ENCODE results near the gene KLK15.

The KLK15 gene

DNA sequence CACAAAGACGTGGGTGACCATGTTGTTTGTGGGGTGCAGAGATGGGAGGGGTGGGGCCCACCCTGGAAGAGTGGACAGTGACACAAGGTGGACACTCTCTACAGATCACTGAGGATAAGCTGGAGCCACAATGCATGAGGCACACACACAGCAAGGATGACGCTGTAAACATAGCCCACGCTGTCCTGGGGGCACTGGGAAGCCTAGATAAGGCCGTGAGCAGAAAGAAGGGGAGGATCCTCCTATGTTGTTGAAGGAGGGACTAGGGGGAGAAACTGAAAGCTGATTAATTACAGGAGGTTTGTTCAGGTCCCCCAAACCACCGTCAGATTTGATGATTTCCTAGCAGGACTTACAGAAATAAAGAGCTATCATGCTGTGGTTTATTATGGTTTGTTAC, 45.5 kb upstream of the KLK15 start:
- Histone ChIP-seq H3K4me3 (replicated peaks; ENCODE audit: insufficient read depth, low read length) (no peak overlapping the region), H3K27me3 (ENCODE audit: insufficient read depth, poor library complexity, severe bottlenecking) (peaks cover 12% of the 10 kb centered on the region), H3K27ac (replicated peaks) (no peak overlapping the region)
- TF ChIP-seq POLR2AphosphoS5 (IDR thresholded peaks at IDR 0.05; ENCODE audit: low read depth) (no peak), GABPA (IDR thresholded peaks at IDR 0.05; ENCODE audit: low read depth) (no peak), SPI1 (IDR thresholded peaks at IDR 0.05; ENCODE audit: borderline replicate concordance, low read depth) (no peak)
- TF ChIP-seq, protein P1, sequence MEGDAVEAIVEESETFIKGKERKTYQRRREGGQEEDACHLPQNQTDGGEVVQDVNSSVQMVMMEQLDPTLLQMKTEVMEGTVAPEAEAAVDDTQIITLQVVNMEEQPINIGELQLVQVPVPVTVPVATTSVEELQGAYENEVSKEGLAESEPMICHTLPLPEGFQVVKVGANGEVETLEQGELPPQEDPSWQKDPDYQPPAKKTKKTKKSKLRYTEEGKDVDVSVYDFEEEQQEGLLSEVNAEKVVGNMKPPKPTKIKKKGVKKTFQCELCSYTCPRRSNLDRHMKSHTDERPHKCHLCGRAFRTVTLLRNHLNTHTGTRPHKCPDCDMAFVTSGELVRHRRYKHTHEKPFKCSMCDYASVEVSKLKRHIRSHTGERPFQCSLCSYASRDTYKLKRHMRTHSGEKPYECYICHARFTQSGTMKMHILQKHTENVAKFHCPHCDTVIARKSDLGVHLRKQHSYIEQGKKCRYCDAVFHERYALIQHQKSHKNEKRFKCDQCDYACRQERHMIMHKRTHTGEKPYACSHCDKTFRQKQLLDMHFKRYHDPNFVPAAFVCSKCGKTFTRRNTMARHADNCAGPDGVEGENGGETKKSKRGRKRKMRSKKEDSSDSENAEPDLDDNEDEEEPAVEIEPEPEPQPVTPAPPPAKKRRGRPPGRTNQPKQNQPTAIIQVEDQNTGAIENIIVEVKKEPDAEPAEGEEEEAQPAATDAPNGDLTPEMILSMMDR (IDR thresholded peaks at IDR 0.05; ENCODE audit: insufficient read depth, low read length): no peak
- TF ChIP-seq, protein P2, sequence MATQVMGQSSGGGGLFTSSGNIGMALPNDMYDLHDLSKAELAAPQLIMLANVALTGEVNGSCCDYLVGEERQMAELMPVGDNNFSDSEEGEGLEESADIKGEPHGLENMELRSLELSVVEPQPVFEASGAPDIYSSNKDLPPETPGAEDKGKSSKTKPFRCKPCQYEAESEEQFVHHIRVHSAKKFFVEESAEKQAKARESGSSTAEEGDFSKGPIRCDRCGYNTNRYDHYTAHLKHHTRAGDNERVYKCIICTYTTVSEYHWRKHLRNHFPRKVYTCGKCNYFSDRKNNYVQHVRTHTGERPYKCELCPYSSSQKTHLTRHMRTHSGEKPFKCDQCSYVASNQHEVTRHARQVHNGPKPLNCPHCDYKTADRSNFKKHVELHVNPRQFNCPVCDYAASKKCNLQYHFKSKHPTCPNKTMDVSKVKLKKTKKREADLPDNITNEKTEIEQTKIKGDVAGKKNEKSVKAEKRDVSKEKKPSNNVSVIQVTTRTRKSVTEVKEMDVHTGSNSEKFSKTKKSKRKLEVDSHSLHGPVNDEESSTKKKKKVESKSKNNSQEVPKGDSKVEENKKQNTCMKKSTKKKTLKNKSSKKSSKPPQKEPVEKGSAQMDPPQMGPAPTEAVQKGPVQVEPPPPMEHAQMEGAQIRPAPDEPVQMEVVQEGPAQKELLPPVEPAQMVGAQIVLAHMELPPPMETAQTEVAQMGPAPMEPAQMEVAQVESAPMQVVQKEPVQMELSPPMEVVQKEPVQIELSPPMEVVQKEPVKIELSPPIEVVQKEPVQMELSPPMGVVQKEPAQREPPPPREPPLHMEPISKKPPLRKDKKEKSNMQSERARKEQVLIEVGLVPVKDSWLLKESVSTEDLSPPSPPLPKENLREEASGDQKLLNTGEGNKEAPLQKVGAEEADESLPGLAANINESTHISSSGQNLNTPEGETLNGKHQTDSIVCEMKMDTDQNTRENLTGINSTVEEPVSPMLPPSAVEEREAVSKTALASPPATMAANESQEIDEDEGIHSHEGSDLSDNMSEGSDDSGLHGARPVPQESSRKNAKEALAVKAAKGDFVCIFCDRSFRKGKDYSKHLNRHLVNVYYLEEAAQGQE (IDR thresholded peaks at IDR 0.05; ENCODE audit: insufficient replicate concordance, low read depth): no peak
- no peak for DNase-seq (ENCODE audit: low read depth in 1 of 2, low spot score in 1 of 2)

GRCh38 chr19:50877338-50877737, 44.0 kb upstream of the KLK15 start:
- TF ChIP-seq, protein P2 (IDR thresholded peaks at IDR 0.05; ENCODE audit: insufficient replicate concordance, low read depth): no peak
- TF ChIP-seq, protein P1 (IDR thresholded peaks at IDR 0.05; ENCODE audit: insufficient read depth, low read length): no peak
- no peak for TF ChIP-seq POLR2AphosphoS5 (IDR thresholded peaks at IDR 0.05; ENCODE audit: low read depth)
- no peak for TF ChIP-seq GABPA (IDR thresholded peaks at IDR 0.05; ENCODE audit: low read depth)
- no peak for TF ChIP-seq SPI1 (IDR thresholded peaks at IDR 0.05; ENCODE audit: borderline replicate concordance, low read depth)
- DNase-seq (ENCODE audit: low read depth in 1 of 2, low spot score in 1 of 2): no peak
- Histone ChIP-seq H3K27me3 (ENCODE audit: insufficient read depth, poor library complexity, severe bottlenecking) (peaks cover 12% of the 10 kb centered on the region), H3K4me3 (replicated peaks; ENCODE audit: insufficient read depth, low read length) (no peak overlapping the region), H3K27ac (replicated peaks) (no peak overlapping the region)

DNA sequence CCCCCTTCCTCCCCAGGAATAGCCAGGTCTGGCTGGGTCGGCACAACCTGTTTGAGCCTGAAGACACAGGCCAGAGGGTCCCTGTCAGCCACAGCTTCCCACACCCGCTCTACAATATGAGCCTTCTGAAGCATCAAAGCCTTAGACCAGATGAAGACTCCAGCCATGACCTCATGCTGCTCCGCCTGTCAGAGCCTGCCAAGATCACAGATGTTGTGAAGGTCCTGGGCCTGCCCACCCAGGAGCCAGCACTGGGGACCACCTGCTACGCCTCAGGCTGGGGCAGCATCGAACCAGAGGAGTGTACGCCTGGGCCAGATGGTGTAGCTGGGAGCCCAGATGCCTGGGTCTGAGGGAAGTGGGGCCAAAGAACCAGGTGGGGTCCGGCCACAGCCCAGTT, 43.1 kb upstream of the KLK15 start:
- TF ChIP-seq, protein P1 (IDR thresholded peaks at IDR 0.05; ENCODE audit: insufficient read depth, low read length): no peak
- TF ChIP-seq SPI1 (IDR thresholded peaks at IDR 0.05; ENCODE audit: borderline replicate concordance, low read depth): no peak
- TF ChIP-seq POLR2AphosphoS5 (IDR thresholded peaks at IDR 0.05; ENCODE audit: low read depth): no peak
- no peak for TF ChIP-seq GABPA (IDR thresholded peaks at IDR 0.05; ENCODE audit: low read depth)
- TF ChIP-seq, protein P2 (IDR thresholded peaks at IDR 0.05; ENCODE audit: insufficient replicate concordance, low read depth): no peak
- no peak for DNase-seq (ENCODE audit: low read depth in 1 of 2, low spot score in 1 of 2)
- Histone ChIP-seq H3K4me3 (replicated peaks; ENCODE audit: insufficient read depth, low read length) (no peak overlapping the region), H3K27ac (replicated peaks) (no peak overlapping the region), H3K27me3 (ENCODE audit: insufficient read depth, poor library complexity, severe bottlenecking) (peaks cover 12% of the 10 kb centered on the region)
